Neural crest cell (in vitro differentiated cells): ENCODE measurements around the gene ENO2. TPM values are rescaled to one million over a fixed set of nuclear protein-coding genes. Genes with fewer than 3 reads are reported as not detected.

Experiments
- DNase-seq: peaks from one replicate; pipeline ENCODE4 v3.0.0; 2021; ENCODE audit warnings: low read depth, mixed read lengths, low spot score
- H3K27ac Mint-ChIP-seq: one replicate; pipeline ENCODE4 v1.8.0; 2021; ENCODE audit warnings: mild to moderate bottlenecking, mixed read lengths; ENCODE audit not compliant: unreplicated experiment
- H3K27me3 Mint-ChIP-seq: 2 replicates; pipeline ENCODE4 v1.8.0; 2021; ENCODE audit warnings: low read depth, mild to moderate bottlenecking, mixed read lengths
- H3K36me3 Mint-ChIP-seq: 2 replicates; pipeline ENCODE4 v1.8.0; 2021; ENCODE audit warnings: low read depth, mild to moderate bottlenecking, mixed read lengths
- H3K4me1 Mint-ChIP-seq: 2 replicates; pipeline ENCODE4 v1.8.0; 2021; ENCODE audit warnings: mixed read lengths
- H3K4me3 Mint-ChIP-seq: one replicate; pipeline ENCODE4 v1.8.0; 2021; ENCODE audit warnings: mild to moderate bottlenecking, mixed read lengths
- H3K9me3 Mint-ChIP-seq: 2 replicates; pipeline ENCODE4 v1.8.0; 2021; ENCODE audit warnings: mixed read lengths
- CTCF ChIP-seq: fragments of 200-600 bp; sonication (generic); conservative IDR thresholded peaks from 2 replicates; pipeline ENCODE4 v1.5.0; 2021; ENCODE audit warnings: antibody characterized with exemption, mild to moderate bottlenecking
- total RNA-seq: library from RNA; stranded (reverse); gene quantifications from 2 replicates; pipeline ENCODE4 v1.2.1, GENCODE V29; 2021

Gene ENO2
- total RNA-seq, 1 donor from 2014 or later, result 68.4 TPM

- H3K27me3 Mint-ChIP-seq, result peaks cover 18% of the 10 kb centered on the region
- no peaks in the 10 kb centered on the region for H3K36me3 Mint-ChIP-seq
- no peaks in the 10 kb centered on the region for H3K9me3 Mint-ChIP-seq
- TF ChIP-seq CTCF, result no peak
- H3K4me1 Mint-ChIP-seq, result peaks cover 31% of the 10 kb centered on the region
- peak overlapping the region; percentile 18 for H3K4me3 Mint-ChIP-seq
- no peak overlapping the region for H3K27ac Mint-ChIP-seq
- no peak for DNase-seq
Measured at GRCh38 chr12:6917491-6918231, 3.3 kb downstream of the ENO2 start.

GRCh38 chr12:6919588-6919987, 5.2 kb downstream of the ENO2 start:
- Mint-ChIP-seq H3K9me3 (no peaks in the 10 kb centered on the region), H3K4me3 (peak overlapping the region; percentile 52), H3K4me1 (peaks cover 35% of the 10 kb centered on the region), H3K36me3 (peaks cover 3% of the 10 kb centered on the region), H3K27me3 (peaks cover 7% of the 10 kb centered on the region), H3K27ac (peak overlapping the region; percentile 63)
- no peak for TF ChIP-seq CTCF
- DNase-seq, result no peak

GRCh38 chr12:6921539-6921938, 7.2 kb downstream of the ENO2 start:
- H3K27ac Mint-ChIP-seq, result no peak overlapping the region
- peaks cover 3% of the 10 kb centered on the region for H3K36me3 Mint-ChIP-seq
- H3K4me3 Mint-ChIP-seq, result peak overlapping the region; percentile 34
- H3K27me3 Mint-ChIP-seq, result no peaks in the 10 kb centered on the region
- no peak for DNase-seq
- H3K4me1 Mint-ChIP-seq, result peaks cover 42% of the 10 kb centered on the region
- TF ChIP-seq CTCF, result no peak
- no peaks in the 10 kb centered on the region for H3K9me3 Mint-ChIP-seq

- peaks cover 50% of the 10 kb centered on the region for H3K4me1 Mint-ChIP-seq
- TF ChIP-seq CTCF, result no peak
- H3K27me3 Mint-ChIP-seq, result no peaks in the 10 kb centered on the region
- peak overlapping the region; percentile 34 for H3K4me3 Mint-ChIP-seq
- H3K27ac Mint-ChIP-seq, result no peak overlapping the region
- H3K9me3 Mint-ChIP-seq, result no peaks in the 10 kb centered on the region
- no peak for DNase-seq
- H3K36me3 Mint-ChIP-seq, result peaks cover 3% of the 10 kb centered on the region
Measured at GRCh38 chr12:6921996-6922946, 7.9 kb downstream of the ENO2 start.

GRCh38 chr12:6923003-6923732, 8.8 kb downstream of the ENO2 start:
- Mint-ChIP-seq H3K27me3 (no peaks in the 10 kb centered on the region), H3K4me1 (peaks cover 50% of the 10 kb centered on the region), H3K4me3 (peak overlapping the region; percentile 94), H3K9me3 (no peaks in the 10 kb centered on the region), H3K27ac (no peak overlapping the region), H3K36me3 (peaks cover 3% of the 10 kb centered on the region)
- TF ChIP-seq CTCF, result no peak
- no peak for DNase-seq
